ENCODE measurements around the gene RAB3A. TPM values are rescaled to one million over a fixed set of nuclear protein-coding genes. Genes with fewer than 3 reads are reported as not detected.

Gene RAB3A
- total and polyA plus RNA-seq, 9 of the 15 experiments (the other 6 are each of a cell fraction or from before 2014, with no cell fraction given): 0.17 to 5.1 (median 0.90) TPM; not detected in 1

DNA sequence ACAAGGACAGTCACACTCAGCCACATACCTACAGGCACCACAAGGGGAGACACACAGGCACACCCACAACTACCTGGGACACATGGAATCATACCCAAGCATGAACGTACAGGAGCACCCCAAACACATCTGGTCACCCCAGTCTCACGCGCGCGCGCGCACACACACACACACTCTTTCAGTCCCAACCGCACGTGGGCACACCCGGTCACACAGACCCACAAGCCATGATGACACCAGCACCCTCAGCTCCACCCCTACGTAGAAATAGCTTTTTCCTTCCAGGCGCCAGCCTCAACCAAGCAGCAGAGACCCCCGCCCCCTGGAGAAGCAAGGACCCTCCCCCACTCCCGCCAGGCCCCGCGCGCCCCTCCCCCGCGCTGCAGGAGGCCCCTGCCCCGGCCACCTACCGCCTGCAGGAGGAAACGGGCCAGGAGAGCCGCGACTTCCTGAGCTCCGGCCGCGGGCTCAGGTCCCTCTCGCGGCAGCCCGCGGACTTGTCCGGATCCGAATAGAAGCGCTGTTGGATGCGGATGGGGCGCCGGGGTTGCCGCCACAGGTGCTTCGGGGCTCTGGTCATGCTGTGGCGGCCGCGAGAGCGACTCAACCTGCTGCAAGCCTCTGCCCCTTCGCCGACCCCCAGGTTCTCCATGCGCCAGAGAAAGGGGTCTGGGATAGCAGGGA, 28.8 kb upstream of the RAB3A start (continued):
- TF ChIP-seq, protein P1, sequence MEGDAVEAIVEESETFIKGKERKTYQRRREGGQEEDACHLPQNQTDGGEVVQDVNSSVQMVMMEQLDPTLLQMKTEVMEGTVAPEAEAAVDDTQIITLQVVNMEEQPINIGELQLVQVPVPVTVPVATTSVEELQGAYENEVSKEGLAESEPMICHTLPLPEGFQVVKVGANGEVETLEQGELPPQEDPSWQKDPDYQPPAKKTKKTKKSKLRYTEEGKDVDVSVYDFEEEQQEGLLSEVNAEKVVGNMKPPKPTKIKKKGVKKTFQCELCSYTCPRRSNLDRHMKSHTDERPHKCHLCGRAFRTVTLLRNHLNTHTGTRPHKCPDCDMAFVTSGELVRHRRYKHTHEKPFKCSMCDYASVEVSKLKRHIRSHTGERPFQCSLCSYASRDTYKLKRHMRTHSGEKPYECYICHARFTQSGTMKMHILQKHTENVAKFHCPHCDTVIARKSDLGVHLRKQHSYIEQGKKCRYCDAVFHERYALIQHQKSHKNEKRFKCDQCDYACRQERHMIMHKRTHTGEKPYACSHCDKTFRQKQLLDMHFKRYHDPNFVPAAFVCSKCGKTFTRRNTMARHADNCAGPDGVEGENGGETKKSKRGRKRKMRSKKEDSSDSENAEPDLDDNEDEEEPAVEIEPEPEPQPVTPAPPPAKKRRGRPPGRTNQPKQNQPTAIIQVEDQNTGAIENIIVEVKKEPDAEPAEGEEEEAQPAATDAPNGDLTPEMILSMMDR (IDR thresholded peaks at IDR 0.05 in 2 of 3, conservative IDR thresholded peaks at IDR 0.05 in 1 of 3; ENCODE audit: insufficient read depth in 2 of 3, low read depth in 1 of 3, low read length in 3 of 3): peak; percentile 31 to 87 (median 39); a peak in 4 of 6 replicates
- TF ChIP-seq EP400 (IDR thresholded peaks at IDR 0.05) (no peak), ELF4 (CRISPR knock-in tag; IDR thresholded peaks at IDR 0.05) (no peak), HOXB6 (CRISPR knock-in tag; IDR thresholded peaks at IDR 0.05; ENCODE audit: borderline replicate concordance) (no peak), RAD21 (CRISPR knock-in tag; conservative IDR thresholded peaks at IDR 0.05 in 1 of 2, IDR thresholded peaks at IDR 0.05 in 1 of 2) (peak in 1 of 2 experiments; percentile 37; a peak in 2 of 4 replicates), SP1 (CRISPR knock-in tag; IDR thresholded peaks at IDR 0.05) (peak; percentile 17; the same call in 1 of the 2 replicates), ZSCAN29 (IDR thresholded peaks at IDR 0.05) (peak; percentile 97), FIP1L1 (IDR thresholded peaks at IDR 0.05; ENCODE audit: low read depth, low read length, poor library complexity, severe bottlenecking) (peak; percentile 76), KDM1A (IDR thresholded peaks at IDR 0.05) (peak in 1 of 2 experiments; percentile 13; a peak in 1 of 4 replicates), ZNF589 (CRISPR knock-in tag; IDR thresholded peaks at IDR 0.05; ENCODE audit: low read depth) (no peak)
- TF ChIP-seq, protein P2, sequence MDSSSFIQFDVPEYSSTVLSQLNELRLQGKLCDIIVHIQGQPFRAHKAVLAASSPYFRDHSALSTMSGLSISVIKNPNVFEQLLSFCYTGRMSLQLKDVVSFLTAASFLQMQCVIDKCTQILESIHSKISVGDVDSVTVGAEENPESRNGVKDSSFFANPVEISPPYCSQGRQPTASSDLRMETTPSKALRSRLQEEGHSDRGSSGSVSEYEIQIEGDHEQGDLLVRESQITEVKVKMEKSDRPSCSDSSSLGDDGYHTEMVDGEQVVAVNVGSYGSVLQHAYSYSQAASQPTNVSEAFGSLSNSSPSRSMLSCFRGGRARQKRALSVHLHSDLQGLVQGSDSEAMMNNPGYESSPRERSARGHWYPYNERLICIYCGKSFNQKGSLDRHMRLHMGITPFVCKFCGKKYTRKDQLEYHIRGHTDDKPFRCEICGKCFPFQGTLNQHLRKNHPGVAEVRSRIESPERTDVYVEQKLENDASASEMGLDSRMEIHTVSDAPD (CRISPR knock-in tag; IDR thresholded peaks at IDR 0.05): no peak
